Mesenchymal stem cell (in vitro differentiated cells and primary cell): ENCODE data around the gene SLC18A3.

Experiments
- DNase-seq: peaks from one replicate; pipeline ENCODE4 v3.0.0-alpha.2; 2013
- H2AFZ ChIP-seq: one replicate; pipeline ENCODE4 v1.6.1; 2013; ENCODE audit warnings: low read depth, mild to moderate bottlenecking, control low read depth, inconsistent platforms, low read length, moderate library complexity
- H2AK5ac ChIP-seq: 2 replicates; pipeline ENCODE4 v1.6.1; 2013; ENCODE audit warnings: low read length, moderate library complexity, mild to moderate bottlenecking, inconsistent platforms; ENCODE audit not compliant: severe bottlenecking
- H2BK120ac ChIP-seq: one replicate; pipeline ENCODE4 v1.6.1; 2013; ENCODE audit warnings: low read depth, mild to moderate bottlenecking, inconsistent platforms, low read length, moderate library complexity
- H2BK12ac ChIP-seq, 2 experiments: one replicate each; pipeline ENCODE4 v1.6.1; 2013; ENCODE audit warnings: inconsistent platforms in 2 of 2, low read length in 2 of 2, mild to moderate bottlenecking in 2 of 2, moderate library complexity in 2 of 2, control low read depth in 1 of 2
- H2BK15ac ChIP-seq: one replicate; pipeline ENCODE4 v1.6.1; 2013; ENCODE audit warnings: mild to moderate bottlenecking, low read depth, inconsistent platforms; ENCODE audit not compliant: poor library complexity, severe bottlenecking
- H2BK5ac ChIP-seq: 2 replicates; pipeline ENCODE4 v1.6.1; 2013; ENCODE audit warnings: low read depth, mild to moderate bottlenecking, low read length, control low read depth, inconsistent platforms; ENCODE audit not compliant: poor library complexity, severe bottlenecking
- H3K14ac ChIP-seq, 2 experiments: one replicate each; pipeline ENCODE4 v1.6.1; 2013; ENCODE audit warnings: inconsistent platforms in 2 of 2, low read length in 2 of 2, control low read depth in 1 of 2, mild to moderate bottlenecking in 1 of 2, moderate library complexity in 1 of 2
- H3K18ac ChIP-seq, 2 experiments: one replicate each; pipeline ENCODE4 v1.6.1; 2013; ENCODE audit warnings: inconsistent platforms in 2 of 2, low read length in 2 of 2, control low read depth in 1 of 2, low read depth in 1 of 2, mild to moderate bottlenecking in 1 of 2
- H3K23ac ChIP-seq, 2 experiments: one replicate each; pipeline ENCODE4 v1.6.1; 2013; ENCODE audit warnings: inconsistent platforms in 2 of 2, low read length in 2 of 2, mild to moderate bottlenecking in 2 of 2, moderate library complexity in 2 of 2, control low read depth in 1 of 2
- H3K27ac ChIP-seq: 2 replicates; pipeline ENCODE4 v1.5.1; 2013; ENCODE audit warnings: mild to moderate bottlenecking, moderate library complexity, low read length, control low read depth, inconsistent platforms; ENCODE audit not compliant: poor library complexity, severe bottlenecking
- H3K27me3 ChIP-seq, 2 experiments: 2 replicates each; pipeline versions ENCODE4 v1.6.1 to v1.7.0; 2013; ENCODE audit warnings: low read length in 2 of 2, mild to moderate bottlenecking in 2 of 2, moderate library complexity in 2 of 2, control low read depth in 1 of 2, inconsistent platforms in 1 of 2; ENCODE audit not compliant: control insufficient read depth in 1 of 2, insufficient read depth in 1 of 2
- H3K36me3 ChIP-seq, 2 experiments: 2 replicates each; pipeline versions ENCODE4 v1.6.1 to v1.7.0; 2013; ENCODE audit warnings: low read length in 2 of 2, control low read depth in 1 of 2, inconsistent platforms in 1 of 2, low read depth in 1 of 2, mild to moderate bottlenecking in 1 of 2; ENCODE audit not compliant: insufficient read depth in 2 of 2, control insufficient read depth in 1 of 2
- H3K4ac ChIP-seq, 2 experiments: one replicate each; pipeline ENCODE4 v1.6.1; 2013; ENCODE audit warnings: inconsistent platforms in 2 of 2, low read length in 2 of 2, mild to moderate bottlenecking in 2 of 2, moderate library complexity in 2 of 2, control low read depth in 1 of 2, low read depth in 1 of 2
- H3K4me1 ChIP-seq: 2 replicates; pipeline ENCODE4 v1.6.1; 2013; ENCODE audit warnings: low read depth, low read length, control low read depth; ENCODE audit not compliant: control insufficient read depth, insufficient read depth
- H3K4me2 ChIP-seq: 2 replicates; pipeline ENCODE4 v1.6.1; 2013; ENCODE audit warnings: low read length, mild to moderate bottlenecking, inconsistent platforms; ENCODE audit not compliant: poor library complexity, severe bottlenecking
- H3K4me3 ChIP-seq, 2 experiments: 2 replicates each; pipeline versions ENCODE4 v1.5.1 to v1.7.0; 2013; ENCODE audit warnings: low read length in 2 of 2, mild to moderate bottlenecking in 2 of 2, control low read depth in 1 of 2, low read depth in 1 of 2; ENCODE audit not compliant: insufficient read depth in 1 of 2
- H3K79me1 ChIP-seq: replicated peaks from 2 replicates; pipeline ENCODE4 v1.6.1; 2013; ENCODE audit warnings: mild to moderate bottlenecking, control low read depth, low read length, inconsistent platforms; ENCODE audit not compliant: poor library complexity, severe bottlenecking
- H3K9ac ChIP-seq: 2 replicates; pipeline ENCODE4 v1.7.0; 2013; ENCODE audit warnings: mild to moderate bottlenecking, low read length, moderate library complexity
- H3K9me3 ChIP-seq: 2 replicates; pipeline ENCODE4 v1.7.0; 2013; ENCODE audit warnings: mild to moderate bottlenecking, low read length; ENCODE audit not compliant: control insufficient read depth
- H4K8ac ChIP-seq: one replicate; pipeline ENCODE4 v1.6.1; 2013; ENCODE audit warnings: inconsistent platforms, mild to moderate bottlenecking, low read length, moderate library complexity
- H4K91ac ChIP-seq: one replicate; pipeline ENCODE4 v1.6.1; 2013; ENCODE audit warnings: mild to moderate bottlenecking, low read length, inconsistent platforms
- WGBS: methylation state at CpG from one replicate; pipeline ENCODE4 v1.1.7; 2013; ENCODE audit warnings: mixed read lengths; 5-methylcytosine and 5-hydroxymethylcytosine counted together

SLC18A3 gene

DNA sequence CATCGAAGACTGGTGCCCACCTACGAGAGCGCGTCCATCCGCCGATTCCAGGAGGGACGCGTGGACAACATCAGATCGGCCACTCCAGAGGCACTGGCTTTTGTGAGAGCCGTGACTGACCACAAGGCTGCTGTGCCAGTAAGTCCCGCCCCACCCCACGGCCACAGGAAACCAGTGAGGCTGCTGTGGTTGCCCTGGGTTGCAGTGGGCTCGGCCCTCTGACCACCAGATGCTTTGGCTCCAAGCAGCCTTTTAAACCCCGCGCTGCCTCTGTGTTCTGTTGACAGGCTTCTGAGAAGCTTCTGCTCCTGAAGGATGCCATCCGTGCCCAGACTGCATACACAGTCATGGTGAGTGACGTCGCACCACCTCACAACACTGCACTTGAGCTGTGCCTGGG, 45.0 kb downstream of the SLC18A3 start:
- Histone ChIP-seq H3K27me3 (peaks cover 10 to 60% of the 10 kb centered on the region in 2 experiments), H4K91ac (no peak overlapping the region), H3K23ac (no peak overlapping the region), H3K14ac (no peak overlapping the region), H2BK5ac (no peak overlapping the region), H2BK15ac (no peak overlapping the region), H2AK5ac (no peak overlapping the region), H2BK120ac (no peak overlapping the region), H2AFZ (no peak overlapping the region), H3K9me3 (peaks cover 9% of the 10 kb centered on the region), H2BK12ac (no peak overlapping the region), H3K4me1 (no peaks in the 10 kb centered on the region), H3K4me2 (no peak overlapping the region), H3K18ac (no peak overlapping the region), H3K36me3 (no peaks in the 10 kb centered on the region), H3K27ac (no peak overlapping the region), H4K8ac (no peak overlapping the region), H3K9ac (no peak overlapping the region), H3K79me1 (no peaks in the 10 kb centered on the region), H3K4ac (no peak overlapping the region), H3K4me3 (no peak overlapping the region)
- 88% methylated on average over 18 of the region's 18 CpGs for WGBS
- DNase-seq: no peak

DNA sequence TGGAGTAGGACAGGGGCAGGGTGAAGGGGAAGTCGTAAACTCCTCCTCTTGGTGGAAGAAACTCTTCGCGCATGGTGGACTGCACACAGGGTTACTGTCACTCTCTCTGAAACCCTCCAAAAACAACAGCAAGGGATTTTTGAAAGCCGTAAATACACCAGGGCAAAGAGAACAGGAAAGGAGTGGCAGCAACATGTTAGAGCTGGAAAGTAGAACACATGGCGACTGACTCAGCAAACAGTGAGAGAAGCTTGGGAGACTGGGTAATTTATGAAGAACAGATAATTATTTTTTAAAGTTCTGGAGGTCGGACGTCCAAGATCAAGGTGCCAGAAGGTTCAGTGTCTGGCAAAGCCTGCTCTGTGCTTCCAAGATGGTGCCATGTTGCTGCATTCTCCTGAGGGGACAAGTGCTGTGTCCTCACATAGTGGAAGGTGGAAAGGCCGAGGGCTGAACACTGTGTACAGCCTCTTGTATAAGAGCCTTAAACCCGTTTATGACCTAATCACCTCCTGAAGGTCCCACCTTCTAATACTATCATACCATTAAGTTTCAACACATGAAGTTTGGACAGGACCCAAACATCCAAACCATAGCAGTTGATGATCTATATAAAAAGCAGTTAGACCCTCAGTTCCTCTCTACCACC, 46.9 kb downstream of the SLC18A3 start:
- Histone ChIP-seq H3K9me3 (peaks cover 9% of the 10 kb centered on the region), H2BK15ac (no peak overlapping the region), H3K18ac (no peak overlapping the region), H3K4me1 (no peaks in the 10 kb centered on the region), H3K4ac (no peak overlapping the region), H3K36me3 (no peaks in the 10 kb centered on the region), H3K14ac (no peak overlapping the region), H3K27me3 (peaks cover 7 to 48% of the 10 kb centered on the region in 2 experiments), H2AK5ac (no peak overlapping the region), H4K8ac (no peak overlapping the region), H2AFZ (no peak overlapping the region), H3K4me3 (no peak overlapping the region), H3K79me1 (no peaks in the 10 kb centered on the region), H2BK12ac (no peak overlapping the region), H3K23ac (no peak overlapping the region), H3K27ac (no peak overlapping the region), H3K4me2 (no peak overlapping the region), H2BK5ac (no peak overlapping the region), H4K91ac (no peak overlapping the region), H3K9ac (no peak overlapping the region), H2BK120ac (no peak overlapping the region)
- 73% methylated on average over 9 of the region's 9 CpGs for WGBS
- DNase-seq: no peak

DNA sequence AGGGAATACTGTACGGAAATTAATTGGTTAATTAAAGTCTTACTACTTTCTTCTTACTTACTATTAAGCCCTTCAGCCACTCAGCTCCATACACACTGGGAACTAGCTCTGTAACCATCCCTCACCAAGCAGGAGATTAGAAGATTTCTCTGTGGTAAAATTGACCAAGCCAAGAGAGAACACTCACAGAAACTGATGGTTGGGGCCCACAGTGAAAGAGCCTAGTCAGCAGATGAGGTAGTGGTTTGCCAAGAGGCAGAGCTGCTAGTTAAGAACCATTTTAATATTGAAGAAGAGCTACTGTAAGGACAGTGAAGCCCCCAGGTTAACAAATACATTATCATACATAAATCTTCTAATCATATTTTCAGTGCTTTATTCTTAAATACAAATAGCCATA, 47.5 kb downstream of the SLC18A3 start:
- Histone ChIP-seq H3K4me1 (no peaks in the 10 kb centered on the region), H2AFZ (no peak overlapping the region), H2BK12ac (no peak overlapping the region), H3K27me3 (peaks cover under 1 to 48% of the 10 kb centered on the region in 2 experiments), H2BK5ac (no peak overlapping the region), H3K9me3 (peaks cover 9% of the 10 kb centered on the region), H3K36me3 (no peaks in the 10 kb centered on the region), H4K8ac (no peak overlapping the region), H4K91ac (no peak overlapping the region), H3K23ac (no peak overlapping the region), H3K4ac (no peak overlapping the region), H3K27ac (no peak overlapping the region), H3K4me3 (no peak overlapping the region), H3K14ac (no peak overlapping the region), H3K9ac (no peak overlapping the region), H2BK120ac (no peak overlapping the region), H3K4me2 (no peak overlapping the region), H2AK5ac (no peak overlapping the region), H3K79me1 (no peaks in the 10 kb centered on the region), H2BK15ac (no peak overlapping the region), H3K18ac (no peak overlapping the region)
- WGBS: no CpG with 5 or more reads among the region's 1 CpG
- DNase-seq: no peak

DNA sequence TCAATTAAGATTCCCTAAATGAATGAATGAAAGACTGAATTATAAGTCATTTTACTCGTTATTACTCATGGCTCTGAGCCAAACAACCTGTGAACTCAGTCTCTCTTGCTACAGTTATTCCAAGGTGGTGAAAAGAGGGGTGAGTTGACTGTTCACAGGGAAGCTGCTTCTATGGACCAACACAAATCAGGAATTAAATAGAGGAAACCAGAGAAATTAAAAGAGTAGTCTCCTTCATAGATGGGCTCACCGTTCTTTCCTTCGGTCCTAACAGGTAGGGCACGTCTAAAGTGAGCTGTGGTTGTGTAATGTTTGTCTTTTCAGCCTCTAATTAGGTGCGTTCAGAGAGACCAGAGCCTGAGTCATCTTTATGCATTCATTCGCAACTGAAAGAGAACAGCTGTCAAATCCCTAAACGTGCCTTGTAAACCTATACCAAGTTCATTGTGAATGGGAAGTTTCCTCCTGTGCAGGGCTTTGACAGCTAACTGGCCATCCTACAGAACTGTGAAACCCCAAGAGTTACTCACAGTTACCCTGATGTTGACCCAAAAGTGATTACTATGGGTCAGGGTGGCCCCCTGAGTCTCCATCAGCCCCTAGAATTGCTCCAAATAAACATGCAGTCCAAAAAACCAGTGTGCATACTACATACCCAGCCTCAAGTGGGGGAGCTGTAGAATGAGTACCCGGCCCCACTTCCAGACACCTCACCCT, 51.2 kb downstream of the SLC18A3 start:
- Histone ChIP-seq H3K27me3 (peaks cover 5 to 46% of the 10 kb centered on the region in 2 experiments), H2BK12ac (no peak overlapping the region), H4K8ac (no peak overlapping the region), H3K79me1 (no peaks in the 10 kb centered on the region), H2BK15ac (no peak overlapping the region), H3K9me3 (peaks cover 9% of the 10 kb centered on the region), H2AFZ (no peak overlapping the region), H3K18ac (no peak overlapping the region), H3K23ac (no peak overlapping the region), H2BK5ac (no peak overlapping the region), H3K27ac (no peak overlapping the region), H3K4me3 (no peak overlapping the region), H3K9ac (no peak overlapping the region), H4K91ac (no peak overlapping the region), H3K4me1 (no peaks in the 10 kb centered on the region), H3K4me2 (no peak overlapping the region), H3K14ac (no peak overlapping the region), H3K4ac (no peak overlapping the region), H2BK120ac (no peak overlapping the region), H3K36me3 (no peaks in the 10 kb centered on the region), H2AK5ac (no peak overlapping the region)
- no peak for DNase-seq
- 54% methylated on average over 7 of the region's 8 CpGs for WGBS
